OCI-M1 (cell line): ENCODE measurements around the gene TMPRSS13.
"Not testable (repeated sequence)": the region's sequence is repeated elsewhere in the genome, so short reads cannot be mapped to it uniquely, and the experiment has no call there.

Experiments used
- DNase-seq: peaks from one replicate; lab custom pipeline; 2025; lab: John Stamatoyannopoulos, UW

TMPRSS13 gene

GRCh38 chr11:117929142-117929915, at the start of gene TMPRSS13:
Gene TMPRSS13, minus strand, starts transcription at chr11:117929402. Its CDS starts 95 bp downstream, at chr11:117929307.
- no peak for DNase-seq

- DNase-seq = peak; percentile 32
These were observed 49.8 kb upstream of the TMPRSS13 start for GRCh38 chr11:117978991-117979390.

- DNase-seq = not testable (repeated sequence)
These were observed 49.2 kb upstream of the TMPRSS13 start for GRCh38 chr11:117978291-117978910.

GRCh38 chr11:117977612-117978264, 48.5 kb upstream of the TMPRSS13 start:
- not testable (repeated sequence) for DNase-seq

GRCh38 chr11:117977029-117977428, 47.8 kb upstream of the TMPRSS13 start:
- no peak for DNase-seq

GRCh38 chr11:117976445-117976844, 47.2 kb upstream of the TMPRSS13 start:
- DNase-seq = no peak

- DNase-seq = peak; percentile 43
These were observed 44.3 kb upstream of the TMPRSS13 start for GRCh38 chr11:117973503-117973860.

GRCh38 chr11:117972629-117973502, 43.7 kb upstream of the TMPRSS13 start:
- DNase-seq = no peak

- no peak for DNase-seq
These were observed 42.8 kb upstream of the TMPRSS13 start for GRCh38 chr11:117972044-117972443.

GRCh38 chr11:117970400-117971024, 41.3 kb upstream of the TMPRSS13 start:
- peak; percentile 73 for DNase-seq

- DNase-seq = no peak
These were observed 40.2 kb upstream of the TMPRSS13 start for GRCh38 chr11:117969160-117969991.

GRCh38 chr11:117966908-117967307, 37.7 kb upstream of the TMPRSS13 start:
- no peak for DNase-seq

GRCh38 chr11:117962826-117963225, 33.6 kb upstream of the TMPRSS13 start:
- no peak for DNase-seq

- DNase-seq = no peak
These were observed 32.7 kb upstream of the TMPRSS13 start for GRCh38 chr11:117961896-117962295.

GRCh38 chr11:117960406-117960805, 31.2 kb upstream of the TMPRSS13 start:
- no peak for DNase-seq

GRCh38 chr11:117959438-117960149, 30.4 kb upstream of the TMPRSS13 start:
- DNase-seq = peak; percentile 90

GRCh38 chr11:117958949-117959348, 29.7 kb upstream of the TMPRSS13 start:
- DNase-seq = peak; percentile 32

GRCh38 chr11:117953024-117953671, 23.9 kb upstream of the TMPRSS13 start:
- peak; percentile 78 for DNase-seq
